Stimulated activated CD8-positive, alpha-beta memory T cell treated with anti-CD3 and anti-CD28 coated beads, Interleukin-12 subunit alpha, Interleukin-12 subunit beta, amount 100 ng/mL, for 1 hour (primary cell): Measurements from ENCODE around the gene GNPAT.

ENCODE experiments used
- DNase-seq: peaks from one replicate; pipeline ENCODE4 v3.0.0-alpha.2; 2020; ENCODE audit warnings: low read depth

The GNPAT gene

DNA sequence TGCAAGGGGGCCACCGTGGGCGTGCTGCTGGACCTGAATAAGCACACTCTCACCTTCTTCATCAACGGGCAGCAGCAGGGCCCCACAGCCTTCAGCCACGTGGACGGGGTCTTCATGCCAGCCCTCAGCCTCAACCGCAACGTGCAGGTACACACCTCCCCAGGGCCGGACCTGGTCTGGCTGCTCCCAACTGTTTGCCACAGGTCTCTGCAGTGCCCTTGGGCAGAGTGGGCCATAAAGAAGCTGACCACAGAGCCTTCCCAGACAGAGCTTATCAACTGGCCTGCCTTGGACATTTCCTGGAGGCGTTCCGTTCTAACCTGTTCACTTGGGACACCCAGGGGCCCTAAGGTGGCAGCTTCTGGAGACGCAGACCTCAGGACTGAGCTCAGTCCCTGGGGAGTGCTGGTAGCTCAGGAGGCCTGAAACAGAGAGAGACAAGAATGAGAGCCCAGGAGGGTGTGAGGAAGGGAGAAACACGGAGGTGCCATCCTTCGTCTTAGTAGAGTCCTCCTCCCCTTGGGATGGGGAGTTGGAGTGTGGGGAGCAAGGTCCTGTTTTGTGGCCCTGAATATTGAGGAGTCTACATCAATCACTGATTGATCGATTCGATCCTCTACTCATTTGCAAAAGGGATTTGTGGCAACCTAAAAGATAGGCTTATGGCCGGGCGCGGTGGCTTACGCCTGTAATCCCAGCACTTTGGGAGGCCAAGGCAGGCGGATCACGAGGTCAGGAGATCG, 27.0 kb upstream of the GNPAT start:
- DNase-seq: no peak

DNA sequence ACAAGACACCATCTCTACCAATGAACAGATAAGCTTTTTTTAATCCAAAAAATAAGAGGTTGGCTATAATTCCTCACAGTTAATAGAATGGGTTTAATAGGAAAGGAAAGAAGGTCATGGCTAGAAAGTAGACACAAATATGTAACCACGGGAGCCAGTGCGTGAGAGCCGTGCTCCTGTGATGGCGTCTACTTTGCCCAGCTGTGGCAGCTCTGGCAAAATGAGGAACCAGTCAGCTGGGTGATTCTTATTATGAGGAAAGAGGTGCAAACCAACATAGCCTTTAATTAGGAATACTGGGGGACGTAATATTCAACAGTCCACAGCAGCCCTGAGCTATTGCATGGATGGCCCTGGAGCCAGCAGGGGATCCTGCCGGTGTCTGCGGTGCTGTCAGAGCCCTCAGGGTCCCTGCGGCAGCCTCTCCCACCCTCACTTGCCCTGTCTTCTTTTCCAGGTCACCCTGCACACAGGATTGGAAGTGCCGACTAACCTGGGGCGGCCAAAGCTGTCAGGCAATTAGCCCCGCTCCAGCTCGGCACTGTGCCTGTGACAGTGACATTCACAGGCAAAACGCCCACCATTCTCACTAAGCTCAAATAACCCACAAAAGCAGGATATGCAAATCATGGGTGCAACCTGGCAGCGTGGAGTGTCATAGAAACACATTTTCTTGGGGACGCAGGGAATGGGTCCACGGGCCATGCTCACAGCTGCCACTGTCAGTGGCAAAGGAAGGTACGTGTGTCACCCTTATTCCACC, 25.9 kb upstream of the GNPAT start:
- DNase-seq: no peak

DNA sequence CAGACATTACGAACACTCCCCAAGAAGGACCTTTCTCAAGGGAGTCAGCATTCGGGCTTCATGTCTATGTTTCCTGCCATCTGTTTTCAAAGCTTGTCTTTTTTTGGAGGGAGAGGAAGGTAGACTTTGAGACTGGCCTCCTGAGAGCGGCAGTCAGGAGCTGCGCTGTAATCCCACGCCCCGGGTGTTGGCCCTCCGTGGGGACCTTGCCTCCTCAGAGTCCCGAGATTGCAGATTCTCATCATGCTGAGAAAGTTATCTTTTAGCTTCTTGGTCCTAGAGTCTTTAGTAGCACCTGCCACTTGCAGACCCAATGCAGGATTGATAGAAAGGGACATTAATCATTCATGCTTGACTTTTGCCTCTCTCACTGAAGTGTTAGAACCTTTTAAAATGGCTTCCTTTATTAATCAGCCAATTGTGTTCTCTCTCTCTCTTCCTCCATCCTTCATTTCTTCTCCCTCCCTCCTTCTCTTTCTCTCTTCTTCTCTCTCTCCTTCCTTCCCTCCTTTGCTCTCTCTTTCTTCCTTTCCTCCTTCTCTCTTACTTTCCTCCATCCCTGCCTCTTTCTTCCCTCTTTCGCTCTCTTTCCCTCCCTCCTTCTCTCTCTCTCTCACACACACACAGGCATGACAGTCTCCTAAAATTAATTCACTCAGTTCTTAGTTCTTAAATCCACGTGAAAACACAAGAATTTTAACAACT, 25.2 kb upstream of the GNPAT start:
- no peak for DNase-seq

DNA sequence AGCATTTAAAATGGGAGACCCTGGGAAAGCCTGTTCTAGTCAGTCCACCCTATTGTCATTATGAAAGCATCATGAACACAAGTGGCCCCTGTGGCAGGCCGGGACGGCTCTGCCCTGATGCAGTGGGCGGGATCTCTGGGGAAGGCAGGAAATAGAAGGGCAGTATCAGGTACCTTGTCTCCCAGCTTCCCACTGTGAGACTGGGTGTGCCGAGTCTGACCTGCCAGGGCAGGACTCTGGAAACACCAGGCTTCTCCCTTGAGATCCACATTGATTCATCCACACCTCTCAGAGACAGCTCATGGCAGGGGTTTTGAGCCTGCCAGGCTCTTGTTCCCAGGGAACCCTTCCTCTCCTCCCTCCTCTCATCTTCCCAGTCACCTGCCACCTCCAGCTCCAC, 24.5 kb upstream of the GNPAT start:
- no peak for DNase-seq

DNA sequence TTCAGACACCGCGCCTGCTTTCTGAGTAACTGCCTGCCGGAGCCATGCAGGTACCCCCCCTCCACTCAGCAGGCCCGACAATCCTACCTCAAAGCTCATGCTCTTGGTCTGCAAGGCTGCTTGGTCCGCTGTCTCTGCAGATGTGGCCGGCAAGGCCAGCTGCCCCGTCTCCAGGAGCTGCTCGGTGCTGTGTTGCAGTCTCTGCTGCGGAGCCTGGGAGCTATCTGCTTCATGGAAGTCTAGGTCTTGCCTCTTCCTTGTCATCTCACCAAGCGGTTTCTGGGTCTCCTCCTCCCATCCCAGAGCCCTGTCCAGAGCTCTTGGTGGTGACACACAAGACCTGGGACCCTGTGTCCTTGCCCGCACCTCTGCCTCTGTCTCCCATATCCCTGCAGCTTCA, 24.0 kb upstream of the GNPAT start:
- DNase-seq: no peak

DNA sequence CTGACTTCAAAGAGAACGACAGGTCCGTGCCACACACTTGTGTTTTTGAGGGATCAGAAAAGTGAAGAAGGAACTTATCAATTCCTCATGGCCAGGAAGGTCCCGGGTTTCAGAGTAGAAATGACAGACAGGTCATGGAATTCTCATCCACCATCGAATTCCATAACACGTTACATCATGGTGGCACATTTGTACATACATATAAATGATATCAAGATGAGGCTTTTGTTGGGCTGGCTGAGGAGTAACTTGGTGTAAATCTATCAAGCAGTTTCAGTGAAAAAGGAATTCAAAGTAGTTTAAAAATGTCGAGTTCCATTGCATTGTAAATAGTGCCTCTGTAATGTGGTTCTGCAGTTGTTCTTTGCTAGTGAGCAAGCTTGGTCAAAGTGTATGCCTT, 22.9 kb upstream of the GNPAT start:
- no peak for DNase-seq

DNA sequence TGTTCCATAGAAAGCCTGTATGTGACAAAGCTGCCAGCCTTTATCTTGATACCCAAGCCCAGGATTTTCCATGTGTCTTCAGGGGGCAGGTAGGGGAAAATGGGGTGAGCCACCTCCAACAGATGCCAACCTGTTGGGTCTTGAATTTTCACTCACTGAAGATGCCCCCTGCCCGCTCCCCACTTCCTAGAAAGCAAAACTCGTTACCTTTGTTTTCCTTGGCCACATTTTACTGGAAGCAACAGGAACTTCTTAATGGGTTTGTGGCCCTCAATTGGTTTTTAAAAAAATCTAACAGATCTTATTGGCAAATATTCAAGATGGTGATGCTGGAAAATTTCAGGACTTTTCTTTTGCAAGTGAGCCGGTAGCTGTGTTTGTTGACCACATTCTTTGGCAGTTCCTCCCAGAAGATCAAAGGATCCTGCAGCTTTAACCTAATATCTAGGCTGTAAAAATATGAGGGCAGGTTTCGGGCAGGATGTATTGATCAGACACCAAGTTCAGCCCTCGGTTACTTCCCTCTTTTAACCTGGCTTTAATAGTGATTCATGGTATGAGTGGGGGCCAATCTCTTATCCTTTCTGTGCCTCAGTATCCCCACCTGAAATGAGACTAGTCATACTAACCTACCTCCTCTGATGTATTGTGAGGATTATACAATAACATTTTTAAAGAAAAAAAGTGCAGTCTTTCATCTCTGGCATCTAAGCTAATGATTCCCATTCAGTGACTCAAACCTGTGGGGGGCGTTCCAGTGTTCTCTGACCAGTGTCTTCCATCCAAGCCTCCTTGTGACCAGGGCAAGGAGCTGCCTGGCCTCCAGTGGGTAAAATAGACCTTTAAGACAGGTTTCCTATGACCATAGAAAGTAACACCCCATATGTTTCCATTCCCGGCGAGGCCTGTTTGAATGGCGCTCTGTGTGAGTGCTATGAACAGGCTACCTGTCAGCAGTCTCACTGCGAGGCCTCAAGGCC, 21.3 kb upstream of the GNPAT start:
- no peak for DNase-seq

DNA sequence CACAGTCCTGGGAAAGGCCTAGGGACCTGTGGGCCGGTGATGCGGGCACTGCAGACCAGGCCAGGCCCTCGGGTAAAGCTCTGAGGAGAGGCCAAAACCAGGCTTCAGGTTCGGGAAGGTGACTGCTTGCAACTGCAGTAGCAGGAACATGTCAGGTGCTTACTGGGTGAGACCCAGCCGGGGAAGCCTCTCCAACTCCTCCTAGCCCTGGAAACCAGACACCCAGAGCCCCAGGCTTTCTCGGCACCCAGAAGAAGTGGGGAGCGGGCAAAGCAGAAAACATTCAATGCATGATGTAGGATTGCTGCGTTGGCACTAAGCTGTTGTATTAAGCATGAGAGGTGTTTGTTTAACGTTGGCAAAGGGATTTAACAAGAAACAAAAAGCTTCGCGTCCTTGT, 20.2 kb upstream of the GNPAT start:
- DNase-seq: no peak

DNA sequence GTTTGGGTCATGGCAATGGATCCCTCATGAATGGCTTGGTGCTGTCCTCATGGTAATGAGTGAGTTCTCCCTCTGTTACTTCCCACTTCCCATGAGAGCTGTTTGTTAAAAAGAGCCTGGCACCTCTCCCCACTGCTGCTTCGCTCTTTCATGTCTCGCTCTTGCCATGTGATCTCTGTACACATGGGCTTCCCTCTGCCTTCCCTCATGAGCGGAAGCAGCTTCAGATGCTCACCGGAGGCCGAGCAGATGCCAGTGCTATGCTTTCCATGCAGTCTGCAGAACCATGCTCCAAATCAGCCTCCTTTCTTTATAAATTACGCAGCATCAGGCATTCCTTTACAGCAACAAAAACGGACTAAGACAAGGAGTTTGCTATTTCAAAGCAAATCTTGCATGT, 14.9 kb upstream of the GNPAT start:
- DNase-seq: no peak

DNA sequence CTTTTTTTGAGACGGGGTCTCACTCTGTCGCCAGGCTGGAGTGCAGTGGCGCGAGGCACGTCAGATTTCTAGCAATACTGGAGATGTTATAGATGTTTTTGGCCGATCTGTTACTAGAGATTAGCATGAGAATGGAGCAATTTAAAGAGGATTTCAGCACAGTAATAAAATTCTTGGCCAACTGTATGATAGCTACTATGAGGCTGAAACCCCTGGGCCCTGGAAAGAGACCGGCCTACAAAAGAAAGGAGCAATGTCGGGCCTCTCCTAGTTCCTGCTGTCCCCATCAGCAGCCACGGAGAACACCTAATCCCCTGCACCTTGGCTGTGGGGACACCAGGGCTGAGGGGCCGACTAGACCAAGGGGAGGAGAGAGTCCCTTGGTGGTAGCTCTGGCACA, 9.5 kb upstream of the GNPAT start:
- DNase-seq: no peak

DNA sequence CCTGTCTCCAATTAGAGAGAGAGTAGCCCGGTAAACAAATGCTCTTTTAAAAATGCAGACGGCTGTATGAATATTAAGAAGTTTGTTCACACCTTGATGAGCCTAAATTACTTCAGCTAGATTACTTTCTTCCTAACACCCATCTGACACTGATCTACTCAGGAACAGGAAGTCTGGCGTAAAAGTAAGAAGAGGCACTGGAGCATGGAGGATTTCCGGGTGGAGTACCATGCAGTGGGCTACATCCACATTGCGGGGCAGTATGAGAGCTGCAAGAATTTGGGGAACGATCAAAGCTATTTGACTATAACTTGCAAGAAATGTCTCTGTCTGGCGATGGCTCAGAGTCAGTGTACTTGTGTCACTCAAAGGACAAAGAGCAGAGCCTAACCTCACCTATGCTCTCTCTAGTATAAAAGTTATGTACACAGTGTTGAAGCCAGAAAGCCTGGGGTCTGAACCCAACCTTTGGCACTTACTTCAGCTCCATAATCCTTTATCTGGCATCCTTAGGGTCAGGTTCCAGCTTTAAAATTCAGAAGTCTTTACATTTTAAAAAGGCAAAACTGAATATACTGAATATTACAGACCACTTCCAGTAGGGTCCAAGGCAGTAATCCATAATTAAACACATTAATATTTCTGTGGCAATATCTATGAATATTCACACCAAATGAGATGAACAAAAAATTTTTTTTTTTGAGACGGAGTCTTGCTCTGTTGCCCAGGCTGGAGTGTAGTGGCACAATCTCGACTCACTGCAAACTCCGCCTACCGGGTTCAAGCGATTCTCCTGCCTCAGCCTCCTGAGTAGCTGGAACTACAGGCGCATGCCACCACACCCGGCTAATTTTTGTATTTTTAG, 7.9 kb upstream of the GNPAT start:
- DNase-seq: no peak

DNA sequence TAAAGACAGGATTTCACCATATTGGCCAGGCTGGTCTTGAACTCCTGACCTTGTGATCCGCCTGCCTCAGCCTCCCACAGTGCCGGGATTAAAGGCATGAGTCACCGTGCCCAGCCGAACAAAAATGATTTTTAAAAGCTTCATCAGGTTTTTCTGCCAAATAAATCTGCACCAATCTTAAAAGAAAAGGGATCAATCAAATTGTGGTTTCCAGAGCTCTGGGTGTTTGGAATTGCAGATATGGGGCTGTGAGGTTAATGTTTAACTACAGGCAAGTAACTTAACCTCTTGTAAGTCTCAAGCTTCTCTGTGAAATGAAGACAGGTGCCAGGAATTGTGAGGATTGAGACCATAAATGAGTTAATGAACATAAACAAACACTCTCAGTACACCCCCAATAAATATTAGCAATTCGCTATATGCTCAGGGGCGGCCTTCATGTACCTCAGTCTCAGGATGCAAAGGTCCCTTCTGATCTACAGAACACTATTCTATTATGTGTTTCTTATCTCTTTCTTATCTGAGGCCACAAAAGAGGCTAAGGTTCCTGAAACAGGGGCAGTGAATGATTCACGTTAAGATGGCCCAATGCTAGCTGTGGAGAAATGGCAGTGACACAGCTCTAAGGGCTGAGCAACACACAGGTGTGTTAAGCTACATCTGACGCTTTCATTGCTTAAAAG, 7.1 kb upstream of the GNPAT start:
- DNase-seq: no peak

DNA sequence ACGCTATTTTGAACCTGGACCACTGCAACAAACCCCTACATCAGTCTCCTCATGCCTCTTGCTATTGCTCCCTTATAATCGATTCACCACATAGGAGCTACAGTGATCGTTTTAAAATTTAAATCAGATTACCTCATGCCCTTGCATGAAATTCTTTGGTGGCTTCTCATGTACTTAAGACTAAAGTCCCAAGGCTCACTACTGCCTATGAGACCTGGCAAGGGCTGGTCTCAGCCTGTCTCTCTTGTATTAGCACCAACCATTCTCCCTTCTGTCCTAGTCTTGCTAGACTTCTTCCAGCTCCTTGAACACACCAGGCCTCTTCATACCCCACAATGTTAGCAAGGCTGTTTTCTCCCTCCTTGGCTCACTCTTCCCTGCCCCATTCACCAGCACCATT, 6.5 kb upstream of the GNPAT start:
- no peak for DNase-seq

DNA sequence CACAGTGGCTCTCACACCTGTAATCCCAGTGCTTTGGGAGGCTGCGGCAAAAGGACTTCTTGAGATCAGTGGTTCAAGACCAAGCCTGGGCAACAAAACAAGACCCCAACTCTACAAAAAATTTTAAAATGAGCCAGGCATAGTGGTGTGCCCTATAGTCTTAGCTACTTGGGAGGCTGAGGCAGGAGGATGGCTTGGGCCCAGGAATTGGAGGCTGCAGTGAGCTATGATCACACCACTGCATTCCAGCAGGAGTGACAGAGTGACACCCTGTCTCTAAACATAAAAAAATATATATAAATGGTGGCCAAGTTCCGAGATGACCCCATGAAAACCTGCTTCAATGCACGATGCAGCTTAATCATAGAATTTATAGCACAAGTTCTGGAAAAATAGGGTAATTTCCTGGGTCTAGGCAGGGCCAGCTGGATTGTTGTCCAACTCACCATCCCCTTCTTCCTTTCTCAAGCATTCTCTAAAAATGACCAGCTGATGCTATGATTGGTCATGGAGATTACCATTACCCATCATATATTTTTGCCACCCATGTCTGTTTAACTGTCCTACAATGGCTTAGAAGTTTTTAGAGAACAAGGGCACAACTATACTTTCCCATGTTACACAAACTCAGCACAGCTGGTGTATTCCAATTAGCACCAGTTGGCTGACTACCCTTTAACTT, 5.3 kb upstream of the GNPAT start:
- DNase-seq: no peak

DNA sequence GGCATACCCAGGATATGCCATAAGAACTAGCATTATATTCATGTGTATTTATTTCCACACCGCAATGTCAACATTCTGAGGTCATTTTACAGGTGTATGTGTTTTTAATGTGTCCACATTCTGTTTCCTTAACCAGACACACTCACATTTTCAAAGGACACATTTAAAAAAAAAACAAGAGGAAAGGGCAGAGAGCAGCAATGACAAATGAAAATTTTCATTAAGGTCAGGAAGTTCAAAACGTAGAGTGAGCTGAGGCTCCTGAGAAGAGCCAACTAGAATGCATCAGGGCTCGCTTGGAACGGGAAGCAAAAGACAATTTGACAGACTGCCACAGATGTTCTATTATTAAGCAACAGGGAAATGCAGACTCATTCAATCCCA, 4.8 kb upstream of the GNPAT start:
- DNase-seq: no peak

DNA sequence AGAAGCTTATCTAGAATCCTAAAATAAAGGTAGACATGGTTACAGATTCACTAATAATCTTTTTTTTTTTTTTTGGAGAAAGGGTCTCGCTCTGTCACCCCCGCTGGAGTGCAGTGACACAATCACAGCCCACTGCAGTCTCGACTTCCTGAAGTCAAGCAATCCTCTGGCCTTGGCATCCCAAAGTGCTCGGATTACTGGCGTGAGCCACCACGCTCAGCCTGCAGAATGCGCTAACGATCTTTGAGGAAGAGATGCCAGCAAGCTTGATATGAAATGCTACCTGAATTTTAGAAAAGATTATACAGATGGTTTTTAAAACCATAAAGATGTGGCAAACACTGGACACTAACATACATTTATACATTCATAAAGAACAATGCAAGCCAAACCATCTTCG, 4.1 kb upstream of the GNPAT start:
- DNase-seq: no peak

DNA sequence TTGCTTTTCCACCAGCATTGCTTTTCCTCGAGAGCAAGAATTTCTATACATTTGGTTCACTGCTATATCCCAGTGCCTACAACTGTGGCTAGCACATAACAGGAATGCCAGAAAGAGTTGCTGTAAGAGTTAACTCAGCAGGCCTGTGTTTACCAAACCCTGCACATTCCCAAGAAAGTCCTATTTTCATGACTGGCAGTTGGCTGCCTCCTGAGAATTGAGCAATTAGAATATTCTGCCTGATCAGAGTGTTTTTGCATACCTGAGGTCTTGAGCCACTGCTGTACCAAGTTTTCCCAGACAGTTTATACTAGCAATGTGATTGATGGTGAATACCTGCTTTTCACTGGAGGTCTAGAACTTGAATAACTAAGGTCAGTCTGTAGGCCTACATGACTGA, 2.7 kb upstream of the GNPAT start:
- no peak for DNase-seq

DNA sequence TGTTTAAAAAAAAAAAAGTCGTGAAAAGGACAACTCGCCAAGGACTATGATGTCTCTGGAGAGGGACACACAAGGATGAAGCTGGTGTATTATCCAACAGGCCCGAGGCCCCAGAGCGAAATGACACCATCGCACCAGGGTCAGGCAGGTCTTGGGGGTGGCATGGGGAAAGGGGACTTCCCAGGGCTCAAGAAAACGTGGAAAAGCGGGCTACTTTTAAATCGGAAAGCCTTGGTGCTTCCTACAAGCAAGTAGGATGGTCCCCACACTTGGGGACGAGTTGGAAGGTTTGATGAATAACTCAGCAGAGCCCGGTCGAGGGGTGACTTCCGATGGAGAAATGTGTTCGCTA, 505 bp upstream of the GNPAT start:
- DNase-seq: no peak

DNA sequence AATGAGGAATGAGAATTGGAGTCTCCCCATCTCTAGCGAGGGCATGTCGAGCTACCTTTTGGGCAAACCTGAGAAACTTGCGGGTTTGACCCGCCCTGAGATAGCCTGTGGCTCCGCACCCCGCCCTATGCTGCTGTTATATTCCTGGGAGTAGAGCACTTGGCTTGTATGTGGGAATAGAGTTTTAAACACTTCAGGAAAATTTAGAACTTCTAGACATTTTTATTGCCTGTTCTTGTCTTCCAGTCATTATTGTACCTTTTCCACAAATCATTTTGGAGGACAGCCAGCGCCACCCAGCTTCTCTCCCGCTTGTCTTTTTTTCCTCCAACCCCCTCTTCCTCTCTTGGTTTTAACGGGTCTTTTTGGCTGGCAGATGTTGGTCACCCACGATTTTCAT, 738 bp downstream of the GNPAT start:
- DNase-seq: no peak
